Measurements from ENCODE around the gene PDF.
"Not testable (repeated sequence)": the region's sequence is repeated elsewhere in the genome, so short reads cannot be mapped to it uniquely, and the experiment has no call there.

The PDF gene, protein sequence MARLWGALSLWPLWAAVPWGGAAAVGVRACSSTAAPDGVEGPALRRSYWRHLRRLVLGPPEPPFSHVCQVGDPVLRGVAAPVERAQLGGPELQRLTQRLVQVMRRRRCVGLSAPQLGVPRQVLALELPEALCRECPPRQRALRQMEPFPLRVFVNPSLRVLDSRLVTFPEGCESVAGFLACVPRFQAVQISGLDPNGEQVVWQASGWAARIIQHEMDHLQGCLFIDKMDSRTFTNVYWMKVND

DNA sequence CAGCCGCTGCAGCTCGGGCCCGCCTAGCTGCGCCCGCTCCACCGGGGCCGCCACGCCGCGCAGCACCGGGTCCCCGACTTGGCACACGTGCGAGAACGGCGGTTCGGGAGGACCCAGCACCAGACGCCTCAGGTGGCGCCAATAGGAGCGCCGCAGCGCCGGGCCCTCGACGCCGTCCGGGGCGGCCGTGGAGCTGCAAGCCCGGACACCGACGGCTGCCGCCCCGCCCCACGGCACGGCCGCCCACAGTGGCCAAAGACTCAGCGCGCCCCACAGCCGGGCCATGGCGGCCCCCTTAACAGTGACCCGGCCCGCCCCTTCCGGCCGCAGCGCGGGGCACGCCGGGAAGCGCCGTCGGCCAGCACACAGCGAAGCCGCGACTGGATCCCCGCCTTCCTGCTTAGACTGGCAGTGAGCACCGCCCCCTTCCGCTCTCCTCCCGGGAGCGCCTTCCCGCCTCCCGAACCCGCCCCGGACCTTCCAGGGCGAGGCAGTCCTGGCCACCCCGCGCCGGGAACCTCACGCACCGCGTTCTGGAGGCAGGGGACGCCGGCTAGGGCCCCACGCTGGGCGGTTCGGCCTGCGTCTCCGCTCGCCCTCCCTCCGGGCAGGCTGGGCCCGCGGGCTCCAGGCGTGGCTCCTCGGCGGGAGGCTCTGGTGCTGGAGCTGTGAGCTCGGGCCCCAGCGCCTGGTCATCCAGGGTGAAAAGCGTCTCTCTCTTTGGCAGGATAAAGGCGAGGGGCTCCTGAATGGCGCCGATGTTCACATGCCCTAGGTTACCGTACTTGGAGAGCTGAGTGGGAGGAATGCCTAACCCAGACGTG is at the start of gene PDF:
Gene PDF, minus strand, starts transcription at position 303 of the 824 bp plus-strand sequence. Its CDS starts 18 bp downstream, at position 285.
- peak; percentile 65 for DNase-seq (ENCODE audit: low read depth)

DNA sequence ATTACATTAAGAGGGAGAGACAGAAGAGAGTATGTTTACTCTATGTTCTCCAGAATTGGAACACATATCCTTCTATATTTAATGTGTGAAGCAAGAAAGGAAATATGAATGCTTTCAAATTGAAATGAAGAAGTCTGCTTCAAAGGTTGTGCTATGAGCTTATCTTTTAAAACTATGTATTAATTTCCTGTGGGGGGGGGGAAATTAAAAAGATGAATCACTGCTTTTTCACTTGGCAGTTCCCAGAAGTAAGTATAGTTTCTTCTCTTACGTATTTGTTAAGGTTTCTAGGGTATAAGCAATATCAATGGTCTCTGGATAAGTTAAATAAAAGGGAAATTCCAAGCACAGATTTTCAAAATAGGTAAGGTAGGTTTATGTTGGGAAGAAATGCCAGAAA is 48.4 kb upstream of the PDF start:
- no peak for DNase-seq (ENCODE audit: low read depth)

DNA sequence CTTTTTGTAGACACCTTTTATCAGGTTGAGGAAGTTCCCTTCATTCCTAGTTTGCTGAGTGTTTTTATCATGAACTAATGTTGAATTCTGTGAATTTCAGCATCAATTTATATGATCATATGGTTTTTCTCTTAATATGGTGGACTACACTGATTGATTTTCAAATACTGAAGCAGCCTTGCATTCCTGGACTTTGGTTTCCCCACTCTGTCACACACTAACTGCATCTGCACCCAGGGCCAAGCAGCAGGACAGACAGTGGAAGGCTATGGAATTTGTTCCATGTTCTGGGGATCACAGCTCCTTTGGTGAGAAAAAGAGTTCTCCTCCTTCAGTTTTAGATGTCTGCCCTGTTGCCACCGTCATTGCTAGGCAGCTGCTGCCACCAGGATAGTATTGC is 47.6 kb upstream of the PDF start:
- DNase-seq (ENCODE audit: low read depth), result no peak

DNA sequence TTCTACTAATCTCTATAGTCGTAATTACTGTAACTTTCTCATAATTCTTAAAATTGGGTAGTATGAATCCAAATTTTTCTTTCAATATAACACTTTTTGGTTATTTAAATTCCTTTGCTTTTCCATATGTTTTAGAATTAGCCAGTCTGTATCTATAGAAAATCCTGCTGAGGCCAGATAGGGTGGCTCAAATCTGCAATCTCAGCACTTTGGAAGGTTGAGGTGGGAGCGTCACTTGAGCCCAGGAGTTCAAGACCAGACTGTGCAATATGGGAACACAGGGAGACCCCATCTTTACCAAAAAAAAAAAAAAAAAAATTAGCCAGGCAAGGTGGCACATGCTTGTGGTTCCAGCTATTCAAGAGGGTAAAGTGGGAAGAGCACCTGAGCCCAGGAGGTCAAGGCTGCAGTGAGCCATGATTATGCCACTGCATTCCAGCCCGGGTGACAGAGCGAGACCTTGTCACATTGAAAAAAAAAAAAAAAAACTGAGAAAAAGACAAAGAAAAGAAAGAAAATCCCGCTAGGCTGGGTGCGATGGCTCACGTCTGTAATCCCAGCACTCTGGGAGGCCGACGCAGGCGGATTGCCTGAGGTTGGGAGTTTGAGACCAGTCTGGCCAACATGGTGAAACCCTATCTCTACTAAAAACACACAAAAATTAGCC is 46.1 kb upstream of the PDF start:
- DNase-seq (ENCODE audit: low read depth), result no peak

DNA sequence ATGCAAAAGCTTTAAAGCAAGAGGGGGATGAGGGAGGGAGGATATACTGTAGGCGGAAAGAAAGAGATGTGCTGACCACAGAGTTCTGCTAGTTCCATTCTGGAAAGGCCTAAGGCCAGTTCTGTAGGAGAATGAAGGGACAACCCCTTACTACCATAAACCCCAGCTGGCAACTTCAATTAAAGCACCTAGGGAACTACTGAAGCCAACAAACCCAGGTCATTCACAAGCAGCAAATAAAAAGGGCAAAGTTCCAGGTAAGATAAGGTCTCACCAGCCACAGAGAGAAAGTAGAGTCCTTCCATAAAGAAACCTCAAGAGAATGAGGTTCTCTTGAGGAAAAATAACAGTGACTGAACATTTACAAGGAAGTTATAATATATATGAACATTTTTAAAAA is 42.6 kb upstream of the PDF start:
- no peak for DNase-seq (ENCODE audit: low read depth)

DNA sequence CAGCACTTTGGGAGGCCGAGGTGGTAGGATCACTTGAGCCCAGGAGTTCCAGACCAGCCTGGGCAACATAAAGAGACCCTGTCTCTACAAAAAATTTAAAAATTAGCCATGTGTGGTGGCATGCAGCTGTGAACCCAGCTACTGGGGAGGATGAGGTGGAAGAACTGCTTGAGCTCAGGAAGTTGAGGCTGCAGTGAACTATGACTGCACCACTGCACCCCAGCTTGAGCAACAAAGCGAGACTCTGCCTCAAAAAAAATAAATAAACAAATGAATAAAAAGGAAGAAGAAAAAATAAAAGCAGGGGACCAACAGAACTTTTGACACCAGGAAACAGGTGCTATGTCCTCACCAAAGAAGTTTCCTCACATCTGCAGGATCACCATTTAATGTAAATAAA is 41.2 kb upstream of the PDF start:
- DNase-seq (ENCODE audit: low read depth), result no peak

DNA sequence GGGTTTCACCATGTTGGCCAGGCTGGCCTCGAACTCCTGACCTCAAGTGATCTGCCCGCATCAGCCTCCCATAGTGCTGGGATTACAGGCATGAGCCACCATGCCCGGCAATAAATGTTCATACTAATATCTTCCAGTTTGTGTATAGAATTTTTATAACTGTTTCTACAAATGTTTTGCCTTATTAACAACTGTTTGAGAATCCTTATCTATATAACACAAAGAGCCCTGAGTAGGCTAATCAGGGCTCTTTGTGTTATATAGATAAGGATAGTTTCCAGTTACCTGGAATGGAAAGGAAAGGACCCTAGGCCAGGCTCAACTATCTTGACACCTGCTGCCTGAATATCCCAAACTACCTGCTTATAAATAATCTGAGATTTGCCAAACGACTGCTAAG is 38.5 kb upstream of the PDF start:
- DNase-seq (ENCODE audit: low read depth), result no peak

DNA sequence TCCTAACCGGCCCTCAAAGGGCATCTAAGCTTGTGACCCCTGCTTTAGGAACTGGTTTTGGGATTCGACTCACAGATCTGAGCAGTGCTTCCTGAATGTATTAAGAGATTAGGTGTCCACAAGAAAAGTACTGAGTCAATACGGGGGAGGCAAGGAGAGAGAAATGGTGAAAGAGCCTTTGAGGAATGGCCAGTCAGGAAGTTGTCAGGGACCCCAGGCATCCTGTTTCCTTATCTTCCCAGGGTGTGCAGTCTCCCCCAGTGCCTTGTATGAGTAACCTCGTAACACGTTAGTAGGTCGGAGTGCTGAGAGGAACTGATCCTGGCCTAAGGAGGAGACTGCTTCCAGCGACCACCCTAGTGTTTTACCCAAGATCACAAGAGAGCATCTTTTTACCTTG is 37.6 kb upstream of the PDF start:
- no peak for DNase-seq (ENCODE audit: low read depth)

DNA sequence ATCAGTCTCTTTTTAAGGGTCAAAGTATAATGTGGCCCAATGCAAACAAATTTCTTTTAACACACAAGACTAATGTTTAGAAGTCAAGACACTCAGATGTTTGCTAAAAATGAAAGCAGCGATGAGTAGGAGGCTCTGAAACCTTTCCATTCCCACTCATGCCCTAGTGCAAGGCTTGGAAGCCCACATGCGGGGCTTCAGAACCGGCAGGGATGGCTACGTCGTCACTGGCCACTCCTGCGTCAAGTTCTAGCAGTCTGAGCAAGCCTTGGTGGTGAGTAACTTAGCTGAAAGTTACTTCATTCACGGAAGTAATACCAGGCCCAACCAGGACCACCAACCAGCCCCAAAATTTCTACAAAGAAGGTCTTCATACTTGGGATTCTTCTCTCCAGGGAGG is 36.0 kb upstream of the PDF start:
- no peak for DNase-seq (ENCODE audit: low read depth)

DNA sequence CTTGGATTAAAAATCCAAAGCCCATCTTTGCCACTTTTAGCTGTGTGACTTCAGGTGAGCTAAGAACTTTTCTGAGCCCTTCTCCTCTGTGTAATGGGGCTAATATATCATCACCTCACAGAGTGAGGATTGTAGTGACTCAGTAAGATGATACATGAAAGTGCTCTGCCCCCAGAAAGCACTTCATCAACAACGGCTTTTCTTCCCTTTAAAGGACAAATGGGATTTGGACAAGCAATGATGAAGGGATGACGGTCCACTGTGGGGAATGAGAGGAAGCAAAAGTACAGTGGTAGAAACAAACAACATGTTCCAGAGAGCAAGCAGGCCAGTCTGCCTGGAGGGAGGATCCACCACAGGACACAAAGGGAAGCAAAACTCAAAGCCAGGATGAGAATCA is 35.5 kb upstream of the PDF start:
- DNase-seq (ENCODE audit: low read depth), result no peak

DNA sequence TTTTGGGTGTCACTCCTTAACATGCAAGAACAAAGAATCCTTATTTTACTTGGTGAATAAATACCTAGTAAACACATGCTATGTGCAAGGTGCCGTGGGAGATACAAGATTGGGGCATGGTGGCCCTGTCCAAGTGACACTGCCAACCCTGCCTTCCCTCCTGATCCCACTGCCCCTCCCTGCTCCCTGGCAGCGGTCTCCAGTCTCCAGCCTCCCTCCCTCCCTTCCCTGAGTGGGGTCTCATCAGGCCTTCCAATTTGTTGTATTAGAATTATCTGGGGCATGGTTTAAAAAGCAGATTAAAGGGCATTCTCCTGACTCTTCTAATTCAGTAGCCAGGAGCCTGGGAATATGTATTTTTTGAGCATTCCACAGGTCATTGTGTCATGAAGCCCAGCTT is 33.7 kb upstream of the PDF start:
- DNase-seq (ENCODE audit: low read depth), result no peak

DNA sequence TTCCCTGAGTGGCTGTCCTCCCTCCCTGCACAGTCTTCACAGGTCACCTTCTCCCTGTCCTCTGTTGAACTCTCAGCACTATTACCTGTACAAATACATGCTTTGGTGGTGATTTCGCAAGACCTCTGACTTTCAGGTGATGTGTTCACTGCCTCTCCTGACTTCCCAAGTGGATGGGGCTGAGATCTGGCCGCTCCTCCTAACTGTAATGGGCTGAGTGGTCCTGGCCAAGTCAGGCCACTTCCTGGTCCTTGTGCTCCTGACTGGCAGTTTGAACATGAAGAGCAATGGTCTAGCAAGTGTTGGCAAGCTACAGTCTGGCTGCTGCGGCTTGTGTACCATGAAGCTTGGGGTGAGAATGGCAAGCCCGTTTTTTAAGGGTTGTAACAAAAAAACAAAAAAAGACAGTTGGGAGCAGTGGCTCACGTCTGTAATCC is 32.9 kb upstream of the PDF start:
- DNase-seq (ENCODE audit: low read depth), result no peak

DNA sequence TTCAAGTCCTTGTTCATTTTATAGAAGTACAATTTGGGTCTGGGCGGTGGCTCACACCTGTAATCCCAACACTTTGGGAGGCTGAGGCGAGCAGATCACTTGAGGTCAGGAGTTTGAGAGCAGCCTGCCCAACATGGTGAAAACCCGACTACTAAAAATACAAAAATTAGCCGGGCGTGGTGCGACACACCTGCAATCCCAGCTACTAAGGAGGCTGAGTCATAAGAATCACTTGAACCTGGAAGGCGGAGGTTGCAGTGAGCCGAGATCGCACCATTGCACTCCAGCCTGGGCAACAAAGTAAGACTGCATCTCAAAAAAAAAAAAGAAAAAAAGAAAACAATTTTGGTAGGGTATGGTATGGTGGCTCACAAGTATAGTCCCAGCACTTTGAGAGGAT is 29.7 kb upstream of the PDF start:
- DNase-seq (ENCODE audit: low read depth), result not testable (repeated sequence)

DNA sequence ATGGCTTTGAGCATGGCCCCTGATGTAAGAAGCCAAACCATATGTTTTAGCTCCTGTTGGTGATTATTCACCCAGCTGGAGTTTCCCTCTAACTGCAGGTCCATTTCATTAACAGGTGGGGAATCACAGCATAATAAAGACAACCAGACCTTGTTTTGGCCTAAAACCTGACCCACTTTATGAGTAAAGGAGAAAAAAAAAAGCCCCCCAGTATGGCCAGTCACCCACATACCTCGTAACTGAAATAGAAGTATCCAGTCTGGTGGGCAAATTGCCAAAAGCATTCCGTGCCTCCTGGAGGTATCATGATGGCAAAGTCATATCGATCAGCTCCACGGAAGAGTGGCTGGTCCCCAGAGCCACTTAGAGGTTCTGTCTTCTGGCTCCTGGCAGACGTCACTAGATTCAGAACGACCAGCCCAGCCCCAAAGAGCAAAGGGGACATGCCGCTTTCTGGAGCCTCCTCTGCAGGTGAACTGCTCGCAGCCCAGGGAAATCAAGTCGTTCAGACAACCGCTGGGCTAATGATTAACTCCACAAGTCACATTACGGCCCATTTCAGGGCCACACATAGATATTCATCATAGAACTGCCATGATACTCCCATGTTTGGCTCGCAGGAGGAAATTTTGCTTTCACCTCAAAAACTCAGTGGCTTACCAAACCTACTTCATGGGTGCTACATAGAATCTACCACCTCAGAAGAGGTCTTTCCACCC is 21.1 kb upstream of the PDF start, which contains the start of gene TMED6:
Gene TMED6, minus strand, starts transcription at position 478 of the 719 bp plus-strand sequence. Its CDS starts 33 bp downstream, at position 445.
- DNase-seq (ENCODE audit: low read depth), result no peak

DNA sequence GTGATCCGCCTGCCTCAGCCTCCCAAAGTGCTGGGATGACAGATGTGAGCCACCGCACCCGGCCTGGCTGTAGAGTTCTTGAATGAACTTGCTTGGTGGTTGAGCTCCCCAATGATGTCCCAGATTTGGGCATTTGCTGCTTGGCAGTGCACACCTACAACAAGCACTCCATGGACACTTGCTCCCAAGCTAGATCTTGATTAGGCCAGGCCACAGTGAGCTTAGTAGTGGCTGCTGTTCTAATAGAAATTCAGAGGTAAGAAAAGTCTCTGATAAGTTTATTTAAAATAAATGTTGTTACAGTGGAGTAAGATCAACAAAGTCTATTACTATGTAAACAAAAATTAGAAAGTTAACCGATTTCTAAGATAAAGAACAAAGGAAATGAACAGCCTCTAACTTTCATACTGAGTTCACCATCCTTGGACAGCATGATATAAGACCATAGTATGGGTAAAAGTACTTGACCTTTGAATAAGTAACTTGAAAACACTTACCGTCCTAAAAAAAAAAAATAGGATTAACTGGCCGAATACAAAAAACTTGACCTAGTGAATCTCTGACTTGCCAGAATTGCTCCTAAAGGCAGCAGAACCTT is 20.2 kb upstream of the PDF start:
- DNase-seq (ENCODE audit: low read depth), result no peak

DNA sequence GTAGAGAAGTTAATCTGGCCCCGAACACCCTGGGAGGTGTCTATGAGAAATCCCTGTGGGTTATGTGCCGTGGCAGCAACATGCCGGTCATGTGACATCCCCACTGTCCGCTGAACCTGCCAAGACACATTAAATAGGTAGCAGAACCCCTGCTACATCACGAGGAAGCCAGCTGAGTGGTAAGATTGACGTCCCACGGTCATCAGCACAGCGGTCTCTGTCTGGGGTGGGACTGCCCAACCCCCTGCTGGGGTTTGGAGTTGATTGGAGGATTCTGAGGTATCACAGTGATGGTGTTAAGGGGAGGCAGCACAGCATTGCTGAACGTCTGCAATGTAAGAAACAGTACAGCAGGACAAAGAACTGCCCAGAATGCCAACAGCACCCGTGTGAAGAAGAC is 19.1 kb upstream of the PDF start:
- DNase-seq (ENCODE audit: low read depth), result no peak

DNA sequence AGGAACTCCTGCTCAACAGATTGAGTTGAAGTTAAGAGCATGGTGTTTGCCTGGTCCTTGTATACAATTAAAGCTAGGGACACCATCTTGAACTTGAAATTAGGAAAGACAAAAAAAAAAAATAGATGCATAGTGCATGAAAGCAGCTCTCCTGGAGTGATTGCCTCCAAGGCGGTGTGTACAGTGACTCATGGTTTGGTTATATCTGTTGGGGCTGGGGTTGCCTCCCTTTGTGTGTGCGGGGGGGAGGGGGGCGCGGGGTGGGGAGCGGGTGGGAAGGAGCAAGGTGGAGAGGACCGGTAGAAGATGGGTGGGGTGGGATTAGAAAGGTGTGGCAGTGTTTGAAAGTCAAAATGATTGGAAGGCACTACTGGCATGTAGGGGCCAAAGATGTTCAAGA is 17.8 kb upstream of the PDF start:
- no peak for DNase-seq (ENCODE audit: low read depth)

DNA sequence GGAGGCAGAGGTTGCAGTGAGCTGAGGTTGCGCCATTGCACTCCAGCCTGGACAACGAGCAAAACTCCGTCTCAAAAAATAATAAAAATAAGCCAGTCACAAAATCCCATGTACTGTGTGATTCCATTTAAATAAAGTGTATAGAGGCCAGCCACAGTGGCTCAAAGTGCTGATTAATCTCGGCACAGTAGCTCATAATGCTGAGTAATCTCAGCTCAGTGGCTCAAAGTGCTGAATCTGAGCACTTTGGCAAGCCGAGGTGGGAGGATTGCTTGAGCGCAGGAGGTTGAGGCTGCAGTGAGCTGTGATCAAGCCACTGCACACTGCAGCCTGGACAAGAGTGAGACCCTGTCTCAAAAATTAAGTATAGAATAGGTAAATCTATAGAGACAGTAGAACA is 16.3 kb upstream of the PDF start:
- DNase-seq (ENCODE audit: low read depth), result no peak

DNA sequence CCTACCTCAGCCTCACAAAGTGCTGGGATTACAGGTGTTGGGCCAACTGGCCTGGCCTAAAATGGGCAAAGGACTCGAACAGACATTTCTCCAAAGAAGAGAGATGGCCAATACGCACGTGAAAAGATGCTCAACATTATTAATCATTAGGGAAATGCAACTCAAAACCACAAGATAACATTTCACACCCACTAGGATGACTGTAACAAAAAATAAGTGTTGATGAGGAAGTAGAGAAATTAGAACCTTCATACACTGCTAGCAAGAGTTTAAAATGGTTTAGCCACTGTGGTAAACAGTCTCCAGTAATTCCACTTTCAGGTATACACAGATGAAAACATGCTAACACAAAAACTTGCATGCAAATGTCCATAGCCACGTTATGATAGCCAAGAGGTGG is 15.5 kb upstream of the PDF start:
- DNase-seq (ENCODE audit: low read depth), result no peak

DNA sequence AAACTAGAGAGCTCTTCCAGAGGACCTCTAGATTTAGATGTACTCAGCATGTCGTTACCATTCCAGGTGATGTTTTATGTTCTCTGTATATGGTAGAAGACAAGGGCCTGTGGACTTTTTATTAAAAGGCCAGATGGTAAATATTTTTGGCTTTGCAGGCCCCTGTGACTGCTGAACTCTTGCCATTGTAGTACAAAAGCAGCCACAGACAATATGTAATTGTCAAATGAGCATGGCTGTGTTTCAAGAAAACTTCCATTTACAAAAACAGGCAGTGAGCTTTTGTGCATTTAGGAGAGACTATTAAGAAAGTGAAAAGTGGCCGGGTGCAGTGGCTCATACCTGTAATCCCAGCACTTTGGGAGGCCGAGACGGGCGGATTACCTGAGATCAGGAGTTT is 13.8 kb upstream of the PDF start:
- DNase-seq (ENCODE audit: low read depth), result no peak

DNA sequence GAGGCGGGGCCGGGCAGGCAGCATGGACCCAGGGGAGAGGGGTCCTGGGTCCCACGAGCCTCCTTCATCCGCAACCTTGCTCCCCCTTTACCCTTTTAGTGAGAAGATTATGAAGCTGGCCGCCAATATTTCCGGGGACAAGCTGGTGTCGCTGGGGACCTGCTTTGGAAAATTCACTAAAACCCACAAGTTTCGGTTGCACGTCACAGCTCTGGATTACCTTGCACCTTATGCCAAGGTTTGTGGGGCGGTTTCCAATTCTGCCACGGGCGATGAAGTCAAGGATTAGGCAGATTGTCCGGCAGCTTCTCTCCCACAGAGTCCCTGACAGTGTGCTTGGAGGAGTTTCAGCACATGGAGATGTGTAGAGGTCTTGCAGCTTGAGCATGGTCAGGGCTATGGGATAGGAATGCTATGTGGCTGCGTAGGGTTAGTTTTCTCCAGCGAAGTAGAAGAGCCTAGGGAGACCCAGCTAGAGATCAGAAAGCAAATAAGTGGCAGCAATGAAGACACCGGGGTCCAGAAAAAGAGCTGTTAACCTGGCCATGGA is 9.8 kb upstream of the PDF start:
- no peak for DNase-seq (ENCODE audit: low read depth)
